HEK293 (cell line): Measurements from ENCODE around the gene APBB2.

Experiments used
- CTCF ChIP-seq: fragments of 450-650 bp; formaldehyde crosslinking; IDR thresholded peaks from 2 replicates; pipeline ENCODE4 v1.5.1; 2016; ENCODE audit warnings: missing biosample characterization, missing genetic modification characterization
- REST ChIP-seq: fragments of 450-650 bp; formaldehyde crosslinking; IDR thresholded peaks from 2 replicates; pipeline ENCODE4 v1.5.1; 2016; ENCODE audit warnings: missing biosample characterization, missing genetic modification characterization
- TCF7L2 ChIP-seq: IDR thresholded peaks from 2 replicates; pipeline ENCODE4 v1.6.1; 2011; ENCODE audit warnings: low read depth, mild to moderate bottlenecking, inconsistent platforms, low read length, moderate library complexity, borderline replicate concordance
- YY2 ChIP-seq: fragments of 450-650 bp; formaldehyde crosslinking; IDR thresholded peaks from 2 replicates; pipeline ENCODE4 v1.5.1; 2016; ENCODE audit warnings: missing biosample characterization, missing genetic modification characterization
- ZBTB11 ChIP-seq: fragments of 450-650 bp; formaldehyde crosslinking; conservative IDR thresholded peaks from 2 replicates; pipeline ENCODE4 v1.5.1; 2016; ENCODE audit warnings: low read depth, missing biosample characterization, missing genetic modification characterization
- ZNF140 ChIP-seq: fragments of 450-650 bp; formaldehyde crosslinking; IDR thresholded peaks from 2 replicates; pipeline ENCODE4 v1.5.1; 2016; ENCODE audit warnings: missing biosample characterization, missing genetic modification characterization
- ZNF16 ChIP-seq: fragments of 450-650 bp; formaldehyde crosslinking; IDR thresholded peaks from 2 replicates; pipeline ENCODE4 v1.5.1; 2016; ENCODE audit warnings: low read depth, missing biosample characterization, missing genetic modification characterization
- ZNF184 ChIP-seq: fragments of 450-650 bp; IDR thresholded peaks from 2 replicates; pipeline ENCODE4 v1.5.1; 2018; ENCODE audit warnings: missing biosample characterization, mild to moderate bottlenecking, missing genetic modification characterization
- ZNF274 ChIP-seq, 2 experiments: fragments of 200-500 bp in 1 of 2; fragments of 450-650 bp in 1 of 2; sonication (Bioruptor generic) in 1 of 2; formaldehyde crosslinking in 1 of 2; IDR thresholded peaks; 2 replicates each; pipeline versions ENCODE4 v1.5.1 to v1.6.1; 2014 to 2016; ENCODE audit warnings: borderline replicate concordance in 1 of 2, inconsistent platforms in 1 of 2, low read length in 1 of 2, missing biosample characterization in 1 of 2, missing genetic modification characterization in 1 of 2

GRCh38 chr4:40954088-40954668 lies 260.2 kb downstream of the APBB2 start:
- no peak for TF ChIP-seq CTCF
- no peak for TF ChIP-seq ZNF184
- TF ChIP-seq REST (tag by site-specific recombination), result no peak
- TF ChIP-seq YY2, result no peak
- TF ChIP-seq ZNF274 (IDR thresholded peaks at IDR 0.05; ENCODE audit: low read length), result no peak
- no peak for TF ChIP-seq ZNF274 (tag by site-specific recombination; IDR thresholded peaks at IDR 0.05; ENCODE audit: borderline replicate concordance)
- TF ChIP-seq TCF7L2, result no peak
- no peak for TF ChIP-seq ZNF16 (tag by site-specific recombination)
- TF ChIP-seq ZNF140 (tag by site-specific recombination), result no peak
- TF ChIP-seq ZBTB11, result no peak
